Gastrocnemius medialis (tissue), 4 donors: ENCODE measurements around the gene RAD21L1. TPM values are rescaled to one million over a fixed set of nuclear protein-coding genes. Genes with fewer than 3 reads are reported as not detected.
A peak's percentile ranks its signal among the peaks of the same experiment; 100 is the strongest.

Source experiments
- ATAC-seq, 2 donors: fragments of 150-250 bp; one replicate each; pipeline ENCODE4 v1.9.1; 2016
- DNase-seq, 2 donors: peaks; one replicate each; pipeline ENCODE4 v3.0.0-alpha.2; 2019
- H3K27ac ChIP-seq, 4 donors: fragments of 200-600 bp; sonication (generic); 1 replicate in 1 of 4; 2 replicates in 3 of 4; pipeline ENCODE4 v1.5.1; 2016 to 2018; ENCODE audit warnings: mild to moderate bottlenecking in 2 of 4, moderate library complexity in 1 of 4
- H3K27me3 ChIP-seq, 3 donors: fragments of 200-600 bp; sonication (generic) in 2 of 3; 1 replicate in 1 of 3; 2 replicates in 2 of 3; pipeline versions ENCODE4 v1.5.1 to v1.6.0; 2016 to 2019; ENCODE audit warnings: mild to moderate bottlenecking in 1 of 3, moderate library complexity in 1 of 3
- H3K36me3 ChIP-seq, 2 donors: fragments of 200-600 bp; sonication (generic) in 1 of 2; one replicate each; pipeline ENCODE4 v1.5.1; 2017 to 2018
- H3K4me1 ChIP-seq, 2 donors: fragments of 200-600 bp; sonication (generic) in 1 of 2; one replicate each; pipeline ENCODE4 v1.5.1; 2016 to 2017; ENCODE audit warnings: mild to moderate bottlenecking in 2 of 2
- H3K4me3 ChIP-seq, 4 donors: fragments of 200-600 bp; sonication (generic) in 3 of 4; 1 replicate in 1 of 4; 2 replicates in 3 of 4; pipeline ENCODE4 v1.5.1; 2016 to 2019; ENCODE audit warnings: mild to moderate bottlenecking in 2 of 4
- H3K9me3 ChIP-seq, 3 donors: fragments of 200-600 bp; sonication (generic) in 2 of 3; 1 replicate in 1 of 3; 2 replicates in 2 of 3; pipeline ENCODE4 v1.5.1; 2016 to 2019
- POLR2A ChIP-seq, 2 donors: fragments of 450-650 bp; IDR thresholded peaks; one replicate each; pipeline ENCODE4 v1.6.1; 2017; ENCODE audit warnings: antibody characterized with exemption in 2 of 2, mild to moderate bottlenecking in 2 of 2, moderate library complexity in 2 of 2
- in situ Hi-C, 4 donors: fragments of 200-750 bp; cut with MboI; loops; one replicate each; pipeline versions ENCODE4 v1.15.0 to v1.8.0; 2017; ENCODE audit warnings: low sequenced_read_pairs in 4 of 4
- intact Hi-C: fragments of 100-400 bp; cut with DNase I; formaldehyde crosslinking; loops from one replicate; pipeline ENCODE4 v1.15.1; 2023; ENCODE audit warnings: low total_unique reads
- total RNA-seq, 4 donors: library from RNA; depleted of rRNA; stranded (reverse); fragments of >200 nt; gene quantifications; one replicate each; pipeline versions ENCODE4 v1.1.0 to v1.2.3, GENCODE V29; 2016
- TF ChIP-seq, protein P1 (sequence below), 5 experiments: fragments of 450-650 bp in 3 of 5; fragments of 200-600 bp in 2 of 5; sonication (generic) in 2 of 5; IDR thresholded peaks in 4 of 5; conservative IDR thresholded peaks in 1 of 5; 1 replicate in 4 of 5; 2 replicates in 1 of 5; pipeline ENCODE4 v1.5.1; 2016 to 2019; ENCODE audit warnings: antibody characterized with exemption in 5 of 5, mild to moderate bottlenecking in 3 of 5, moderate library complexity in 3 of 5

Gene RAD21L1
- total RNA-seq, 4 donors from 2014 or later, result 0.18 TPM; not detected in 3

DNA sequence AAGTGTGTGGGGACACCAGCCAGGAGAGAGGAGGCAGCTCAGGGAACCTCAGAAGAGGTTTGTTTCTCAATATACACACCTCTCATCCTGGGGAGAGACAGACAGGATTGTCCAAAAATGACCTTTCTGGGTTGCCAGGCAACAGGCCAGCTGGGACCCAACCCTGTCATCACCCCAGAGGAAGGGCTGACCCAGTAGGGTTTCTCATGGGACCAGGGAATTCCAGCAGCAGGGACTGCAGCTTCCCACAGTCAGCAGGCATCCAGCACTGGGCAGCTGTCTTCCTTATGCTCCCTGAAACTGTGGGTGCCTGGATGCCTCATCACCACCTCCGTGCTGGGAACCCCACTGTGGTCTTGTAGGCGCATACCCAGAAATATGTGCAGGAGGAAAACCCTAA, 21.3 kb upstream of the RAD21L1 start:
- Histone ChIP-seq H3K36me3 (no peaks in the 10 kb centered on the region), H3K4me3 (no peak overlapping the region), H3K27me3 (no peaks in the 10 kb centered on the region), H3K4me1 (no peaks in the 10 kb centered on the region), H3K27ac (peak overlapping the region in 3 of 4 donors; percentile 30 to 46 (median 34)), H3K9me3 (no peaks in the 10 kb centered on the region)
- in situ Hi-C loops, result loop anchor here (10.0 to 25.0 kb wide), 3 partner anchors 242 to 392 kb away; no protein-coding TSS in a partner anchor
- no peak for DNase-seq
- ATAC-seq, result peak in 1 of 2 donors; percentile 56
- intact Hi-C loops, result no loop called here
- no peak for TF ChIP-seq POLR2A (IDR thresholded peaks at IDR 0.05)
- TF ChIP-seq, protein P1, sequence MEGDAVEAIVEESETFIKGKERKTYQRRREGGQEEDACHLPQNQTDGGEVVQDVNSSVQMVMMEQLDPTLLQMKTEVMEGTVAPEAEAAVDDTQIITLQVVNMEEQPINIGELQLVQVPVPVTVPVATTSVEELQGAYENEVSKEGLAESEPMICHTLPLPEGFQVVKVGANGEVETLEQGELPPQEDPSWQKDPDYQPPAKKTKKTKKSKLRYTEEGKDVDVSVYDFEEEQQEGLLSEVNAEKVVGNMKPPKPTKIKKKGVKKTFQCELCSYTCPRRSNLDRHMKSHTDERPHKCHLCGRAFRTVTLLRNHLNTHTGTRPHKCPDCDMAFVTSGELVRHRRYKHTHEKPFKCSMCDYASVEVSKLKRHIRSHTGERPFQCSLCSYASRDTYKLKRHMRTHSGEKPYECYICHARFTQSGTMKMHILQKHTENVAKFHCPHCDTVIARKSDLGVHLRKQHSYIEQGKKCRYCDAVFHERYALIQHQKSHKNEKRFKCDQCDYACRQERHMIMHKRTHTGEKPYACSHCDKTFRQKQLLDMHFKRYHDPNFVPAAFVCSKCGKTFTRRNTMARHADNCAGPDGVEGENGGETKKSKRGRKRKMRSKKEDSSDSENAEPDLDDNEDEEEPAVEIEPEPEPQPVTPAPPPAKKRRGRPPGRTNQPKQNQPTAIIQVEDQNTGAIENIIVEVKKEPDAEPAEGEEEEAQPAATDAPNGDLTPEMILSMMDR (IDR thresholded peaks at IDR 0.05 in 4 of 5, conservative IDR thresholded peaks at IDR 0.05 in 1 of 5), result no peak

DNA sequence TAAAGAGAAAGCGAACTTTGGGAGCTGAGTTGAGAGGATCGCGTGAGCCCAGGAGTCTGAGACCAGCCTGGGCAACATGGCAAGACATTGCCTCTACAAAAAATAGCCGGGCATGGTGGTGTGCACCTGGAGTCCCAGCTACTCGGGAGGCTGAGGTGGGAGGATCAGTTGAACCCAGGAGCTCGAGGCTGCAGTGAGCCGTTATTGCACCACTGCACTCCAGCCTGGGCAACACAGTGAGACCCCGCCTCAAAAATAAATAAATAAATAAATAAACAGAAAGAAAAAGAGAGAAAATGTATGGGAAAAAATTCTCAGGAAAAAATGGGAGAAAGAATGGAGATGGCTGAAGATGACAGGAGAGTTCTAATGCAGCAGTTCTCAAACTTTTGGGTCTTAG, 20.0 kb upstream of the RAD21L1 start:
- ATAC-seq, result no peak
- Histone ChIP-seq H3K4me3 (no peak overlapping the region), H3K27ac (peak overlapping the region in 1 of 4 donors; percentile 1), H3K27me3 (no peaks in the 10 kb centered on the region), H3K9me3 (no peaks in the 10 kb centered on the region), H3K4me1 (no peaks in the 10 kb centered on the region), H3K36me3 (no peaks in the 10 kb centered on the region)
- intact Hi-C loops (no loop called here), in situ Hi-C loops (loop anchor here (10.0 to 25.0 kb wide), 3 partner anchors 244 to 394 kb away; no protein-coding TSS in a partner anchor)
- no peak for TF ChIP-seq POLR2A (IDR thresholded peaks at IDR 0.05)
- TF ChIP-seq, protein P1 (IDR thresholded peaks at IDR 0.05 in 4 of 5, conservative IDR thresholded peaks at IDR 0.05 in 1 of 5), result no peak
- DNase-seq, result no peak

DNA sequence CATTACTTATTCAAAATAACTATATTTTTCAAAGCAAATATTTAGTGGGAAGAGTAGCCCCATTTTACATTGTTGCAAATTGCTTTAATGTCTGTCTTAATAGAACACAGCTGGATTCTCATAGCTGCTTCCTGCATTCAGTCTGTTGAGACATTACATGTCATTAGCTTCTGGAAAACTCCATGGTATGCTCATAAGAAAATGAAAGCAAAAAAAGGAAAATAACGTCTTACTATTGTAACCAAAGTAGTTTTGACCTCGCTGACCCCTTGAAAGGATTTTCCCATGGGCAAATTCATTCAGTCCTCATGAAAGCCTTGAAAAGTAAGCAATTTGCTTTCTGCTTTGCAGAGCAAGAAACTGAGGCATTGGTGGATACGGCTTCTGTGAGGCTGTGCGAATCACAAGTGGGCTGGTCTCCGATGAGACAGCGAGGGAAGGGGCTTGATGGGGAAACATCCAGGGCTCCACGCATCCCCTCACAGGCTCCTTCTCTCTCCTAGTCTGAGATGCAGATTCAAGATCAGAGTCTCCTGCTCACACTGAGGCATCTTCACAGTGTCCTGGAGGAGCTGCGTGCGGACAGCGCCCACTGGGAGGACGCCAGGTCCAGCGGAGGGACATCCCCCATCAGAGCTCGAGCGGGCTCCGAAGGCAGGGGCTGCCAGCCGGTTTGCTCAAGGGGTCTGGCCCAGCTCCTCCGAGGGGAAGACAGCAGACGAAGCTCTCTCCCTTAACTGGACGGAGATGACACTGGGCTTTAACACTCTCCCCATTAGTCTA, 19.3 kb upstream of the RAD21L1 start:
- ATAC-seq (no peak), DNase-seq (no peak)
- no peaks in the 10 kb centered on the region for H3K27me3 ChIP-seq
- in situ Hi-C loops (loop anchor here (10.0 to 25.0 kb wide), 3 partner anchors 244 to 394 kb away; no protein-coding TSS in a partner anchor), intact Hi-C loops (no loop called here)
- no peaks in the 10 kb centered on the region for H3K36me3 ChIP-seq
- H3K9me3 ChIP-seq, result no peaks in the 10 kb centered on the region
- H3K4me1 ChIP-seq, result no peaks in the 10 kb centered on the region
- H3K27ac ChIP-seq, result peak overlapping the region in 3 of 4 donors; percentile 14 to 49 (median 25)
- H3K4me3 ChIP-seq, result no peak overlapping the region
- TF ChIP-seq POLR2A (IDR thresholded peaks at IDR 0.05), result no peak
- TF ChIP-seq, protein P1 (IDR thresholded peaks at IDR 0.05 in 4 of 5, conservative IDR thresholded peaks at IDR 0.05 in 1 of 5), result no peak

DNA sequence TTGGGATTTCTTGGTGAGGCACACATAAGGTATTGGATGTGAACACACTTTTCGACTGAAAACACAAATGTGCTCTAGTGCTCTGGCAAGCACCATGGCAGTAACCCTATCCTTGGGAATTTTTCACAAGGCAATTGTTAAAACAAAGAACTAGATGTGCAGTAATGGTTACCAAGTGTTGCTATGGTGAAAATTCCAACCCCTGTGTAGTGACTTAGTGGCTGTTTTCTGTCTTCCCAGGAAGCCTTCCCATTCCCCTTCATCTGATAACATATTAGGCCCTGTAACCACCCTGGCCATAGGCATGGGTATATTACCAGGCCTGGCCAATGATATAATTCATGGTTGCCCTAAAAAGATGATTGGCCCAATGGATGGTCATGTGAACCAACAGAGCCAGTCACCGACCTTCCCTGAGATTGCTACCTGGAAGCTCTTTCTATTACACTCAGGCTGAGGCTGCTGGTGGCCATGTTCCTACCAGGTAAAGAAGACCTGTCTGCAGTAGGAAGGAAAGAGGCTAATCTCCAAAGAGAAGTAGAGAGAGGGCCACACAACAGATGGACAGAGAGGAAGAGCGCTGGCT, 18.5 kb upstream of the RAD21L1 start:
- no peaks in the 10 kb centered on the region for H3K9me3 ChIP-seq
- no peaks in the 10 kb centered on the region for H3K4me1 ChIP-seq
- in situ Hi-C loops, result loop anchor here (10.0 to 25.0 kb wide), 3 partner anchors 245 to 395 kb away; no protein-coding TSS in a partner anchor
- H3K27ac ChIP-seq, result peak overlapping the region in 1 of 4 donors; percentile 25
- no peaks in the 10 kb centered on the region for H3K27me3 ChIP-seq
- intact Hi-C loops, result no loop called here
- DNase-seq (no peak), ATAC-seq (no peak)
- no peak overlapping the region for H3K4me3 ChIP-seq
- H3K36me3 ChIP-seq, result no peaks in the 10 kb centered on the region
- TF ChIP-seq POLR2A (IDR thresholded peaks at IDR 0.05), result no peak
